Occipital lobe (tissue), 2 donors: Measurements from ENCODE around the gene TRIML1. TPM values are rescaled to one million over a fixed set of nuclear protein-coding genes. Genes with fewer than 3 reads are reported as not detected.
A peak's percentile ranks its signal among the peaks of the same experiment; 100 is the strongest.

Experiments
- DNase-seq: peaks from one replicate; lab custom pipeline; 2025; lab: John Stamatoyannopoulos, UW
- total RNA-seq: library from RNA; depleted of rRNA; stranded (reverse); fragments of >200 nt; gene quantifications from one replicate; pipeline ENCODE4 v1.2.3, GENCODE V29; 2014

Gene TRIML1, protein sequence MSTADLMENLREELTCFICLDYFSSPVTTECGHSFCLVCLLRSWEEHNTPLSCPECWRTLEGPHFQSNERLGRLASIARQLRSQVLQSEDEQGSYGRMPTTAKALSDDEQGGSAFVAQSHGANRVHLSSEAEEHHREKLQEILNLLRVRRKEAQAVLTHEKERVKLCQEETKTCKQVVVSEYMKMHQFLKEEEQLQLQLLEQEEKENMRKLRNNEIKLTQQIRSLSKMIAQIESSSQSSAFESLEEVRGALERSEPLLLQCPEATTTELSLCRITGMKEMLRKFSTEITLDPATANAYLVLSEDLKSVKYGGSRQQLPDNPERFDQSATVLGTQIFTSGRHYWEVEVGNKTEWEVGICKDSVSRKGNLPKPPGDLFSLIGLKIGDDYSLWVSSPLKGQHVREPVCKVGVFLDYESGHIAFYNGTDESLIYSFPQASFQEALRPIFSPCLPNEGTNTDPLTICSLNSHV
- not detected for total RNA-seq

DNA sequence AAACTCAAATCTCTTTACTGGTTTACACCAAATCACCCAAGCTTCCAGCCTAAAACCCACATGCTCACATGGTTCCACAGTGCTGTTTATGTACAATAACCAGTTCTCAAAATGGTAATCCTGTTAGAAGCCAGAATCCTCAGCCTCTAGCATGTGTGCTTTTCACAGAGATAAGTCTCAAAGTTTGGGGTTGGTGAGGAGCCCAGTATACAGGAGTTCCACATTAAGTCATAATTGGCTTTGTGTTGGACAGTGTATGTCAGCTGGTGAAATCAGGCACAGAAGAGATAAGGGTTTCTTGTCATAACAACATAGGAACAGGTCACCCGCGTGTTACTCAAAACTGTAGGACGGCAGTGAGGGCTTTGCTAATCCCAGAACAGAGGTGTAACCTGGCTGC lies at the start of gene TRIML1:
Gene TRIML1 (plus strand): TSS at position 301 of the 400 bp plus-strand sequence. CDS start 118 bp downstream, outside the sequence.
- no peak for DNase-seq

GRCh38 chr4:188092824-188093223 lies 46.4 kb upstream of the TRIML1 start:
- DNase-seq = no peak

- DNase-seq = no peak
Measured at GRCh38 chr4:188106454-188106853, 32.8 kb upstream of the TRIML1 start.

- DNase-seq = no peak
Measured at GRCh38 chr4:188107931-188108843, 31.1 kb upstream of the TRIML1 start.

DNA sequence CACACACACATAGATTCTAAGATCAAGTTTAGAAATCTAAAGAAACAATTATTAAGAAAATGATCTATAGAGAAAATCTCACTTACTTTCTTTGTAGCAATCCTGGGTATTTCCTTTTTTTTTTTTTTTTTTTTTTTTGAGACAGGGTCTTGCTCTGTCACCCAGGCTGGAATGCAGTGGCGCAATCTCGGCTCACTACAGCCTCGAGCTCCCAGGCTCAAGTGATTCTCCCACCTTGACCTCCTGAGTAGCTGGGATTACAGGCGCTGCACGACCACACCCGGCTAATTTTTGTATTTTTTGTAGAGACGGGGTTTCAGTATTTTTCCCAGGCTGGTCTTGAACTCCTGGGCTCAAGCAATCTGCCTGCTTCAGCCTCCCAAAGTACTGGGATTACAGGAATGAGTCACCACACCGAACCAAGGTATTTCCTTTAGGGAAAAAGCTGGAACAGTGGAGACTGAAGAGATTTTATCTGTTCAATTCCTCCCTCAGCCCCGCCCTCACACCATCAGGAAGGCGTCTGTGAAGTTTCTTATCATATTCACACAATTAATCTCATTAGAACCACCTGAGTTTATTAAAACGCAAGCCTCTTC lies 30.0 kb upstream of the TRIML1 start, which contains the start of gene TRIML2:
Gene TRIML2 (minus strand): TSS at position 447 of the 599 bp plus-strand sequence. CDS start 4,235 bp downstream, outside the sequence.
- DNase-seq = no peak

DNA sequence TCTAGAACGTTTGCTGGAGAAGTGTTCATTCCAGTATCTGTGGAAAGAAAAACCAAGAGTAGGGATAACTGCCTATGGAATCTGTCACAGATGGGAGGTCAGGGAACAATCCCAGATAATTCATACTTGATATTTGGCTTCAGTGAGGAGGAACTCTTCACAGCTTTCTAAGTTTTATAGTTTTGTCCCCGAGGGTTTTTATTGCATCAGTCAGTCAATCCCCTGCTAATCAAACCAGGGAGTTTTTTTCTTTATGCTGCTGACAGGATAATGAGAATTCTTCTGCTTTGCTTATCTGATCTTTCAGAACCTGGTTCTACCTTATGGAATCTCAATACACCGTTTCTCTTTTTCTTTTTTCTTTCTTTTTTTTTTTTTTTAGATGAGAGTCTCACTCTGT lies 29.2 kb upstream of the TRIML1 start:
- DNase-seq = no peak

DNA sequence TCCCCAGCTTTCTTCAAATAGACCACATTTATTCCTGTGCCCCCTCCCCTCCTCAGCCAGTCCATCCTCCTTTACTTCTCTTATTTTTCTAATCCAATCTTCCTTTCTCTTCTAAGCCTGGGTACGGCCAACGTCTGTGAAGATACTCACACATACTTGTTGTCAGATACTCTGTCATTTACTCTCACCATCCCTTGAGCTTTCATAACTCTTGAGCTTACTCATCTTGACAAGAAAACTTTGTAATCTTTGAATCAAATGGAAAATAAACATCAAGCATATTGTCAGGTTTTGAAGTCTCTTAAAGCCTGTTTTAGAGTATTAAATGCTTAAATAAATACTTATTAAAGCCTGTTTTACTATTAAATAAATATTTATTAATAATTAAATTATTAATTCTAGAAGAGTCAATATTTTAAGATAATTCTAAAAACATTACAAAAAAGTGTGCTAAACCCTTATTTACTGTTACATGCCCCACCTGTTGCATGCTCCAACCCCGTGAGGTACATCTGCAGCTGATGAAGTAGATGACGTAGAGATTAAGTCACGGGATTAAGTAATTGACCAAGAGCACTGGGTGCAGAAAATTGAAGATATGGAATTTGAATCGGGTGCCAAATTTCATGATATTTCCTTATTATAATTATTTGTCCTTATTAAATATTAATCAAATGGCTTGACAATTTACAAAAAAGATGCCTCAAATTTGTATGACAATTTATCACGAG lies 28.3 kb upstream of the TRIML1 start:
- DNase-seq = no peak

- DNase-seq = no peak
Measured at GRCh38 chr4:188111955-188112354, 27.3 kb upstream of the TRIML1 start.

DNA sequence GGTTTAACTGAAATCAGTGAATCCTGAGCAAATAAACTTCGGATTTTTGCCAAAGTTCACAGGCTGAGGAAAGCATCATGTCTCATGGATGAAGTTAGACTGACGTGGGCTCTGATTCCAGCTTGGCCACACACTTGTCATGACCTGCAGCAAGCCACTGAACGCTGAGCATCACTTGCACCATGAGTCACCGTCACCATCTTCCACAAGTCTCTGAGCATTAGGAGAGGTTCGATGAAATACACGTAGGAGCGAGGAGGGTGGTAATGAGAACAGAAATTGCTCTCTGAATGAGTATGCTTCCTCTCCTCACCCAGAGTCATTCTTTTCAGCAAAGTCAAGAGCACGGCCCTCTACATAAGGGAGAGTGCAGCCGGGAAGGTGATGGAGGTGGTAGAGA lies 26.1 kb upstream of the TRIML1 start:
- DNase-seq = no peak

- no peak for DNase-seq
Measured at GRCh38 chr4:188117631-188118324, 21.5 kb upstream of the TRIML1 start.

DNA sequence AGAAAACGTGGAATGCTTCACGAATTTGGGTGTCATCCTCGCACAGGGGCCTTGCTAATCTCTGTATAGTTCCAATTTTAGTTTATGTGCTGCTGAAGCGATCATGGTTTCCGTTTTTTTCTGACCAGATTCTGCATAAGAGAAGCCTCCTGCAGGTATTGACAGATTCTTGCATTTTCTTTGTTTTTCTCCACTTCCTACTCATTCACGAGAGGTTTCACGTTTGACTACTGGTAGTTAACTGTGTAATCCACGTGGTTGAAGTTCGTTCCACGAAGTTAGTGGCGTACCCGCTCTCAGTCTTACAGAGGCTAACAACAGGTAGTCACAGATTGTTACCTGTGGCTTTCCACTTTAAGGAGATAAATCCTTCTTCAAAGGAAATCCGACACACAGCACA lies 17.7 kb upstream of the TRIML1 start:
- no peak for DNase-seq

DNA sequence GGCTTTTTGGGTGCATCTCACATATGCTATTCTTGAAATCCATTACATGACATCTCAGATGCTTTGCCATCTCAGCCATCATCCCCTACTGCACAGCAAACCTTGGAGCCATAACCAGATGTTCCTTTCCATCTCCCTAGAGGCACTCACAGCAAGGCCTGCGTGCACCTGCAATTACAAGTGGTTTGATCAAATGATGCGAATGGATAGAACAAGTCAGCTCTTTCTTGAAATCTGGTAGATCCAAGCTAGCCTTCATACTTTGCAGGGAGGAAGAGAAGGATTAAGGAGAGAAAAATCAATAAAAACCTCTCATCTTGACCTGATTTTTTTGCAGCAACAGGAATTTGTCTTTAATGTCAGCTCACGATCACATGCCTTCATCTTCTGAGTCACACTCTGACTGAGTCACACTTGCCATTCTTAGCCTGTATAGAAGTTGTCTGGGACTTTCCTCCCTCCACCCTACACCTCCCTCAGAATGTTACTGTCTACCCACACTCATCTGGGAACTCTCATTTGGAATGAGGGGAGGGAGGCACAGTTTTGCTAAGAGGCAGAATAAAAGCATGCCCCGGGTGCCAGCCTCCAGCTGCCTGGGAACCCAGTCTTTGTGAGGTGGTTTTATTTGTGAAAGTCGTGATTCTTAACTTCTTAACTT lies 11.9 kb upstream of the TRIML1 start:
- peak; percentile 30 for DNase-seq

DNA sequence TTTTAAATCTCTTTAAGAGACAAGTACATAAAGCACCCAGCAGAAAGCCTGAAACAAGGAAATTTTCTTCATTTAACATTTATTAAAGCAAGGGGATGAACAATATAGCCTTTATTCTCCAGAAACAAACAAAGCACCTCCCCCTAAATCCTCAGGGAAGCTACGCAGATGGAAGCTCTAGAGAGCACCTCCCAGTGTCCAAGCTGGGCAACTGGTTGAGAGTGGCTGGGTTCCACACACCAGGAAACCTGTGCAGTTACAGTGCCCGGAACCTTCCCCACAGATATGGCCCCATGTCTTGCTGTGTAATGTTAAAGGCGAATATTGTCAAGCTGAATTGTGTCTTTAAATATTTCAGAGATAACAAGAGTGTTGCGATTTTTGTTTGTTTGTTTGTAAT lies 8.9 kb upstream of the TRIML1 start:
- no peak for DNase-seq

DNA sequence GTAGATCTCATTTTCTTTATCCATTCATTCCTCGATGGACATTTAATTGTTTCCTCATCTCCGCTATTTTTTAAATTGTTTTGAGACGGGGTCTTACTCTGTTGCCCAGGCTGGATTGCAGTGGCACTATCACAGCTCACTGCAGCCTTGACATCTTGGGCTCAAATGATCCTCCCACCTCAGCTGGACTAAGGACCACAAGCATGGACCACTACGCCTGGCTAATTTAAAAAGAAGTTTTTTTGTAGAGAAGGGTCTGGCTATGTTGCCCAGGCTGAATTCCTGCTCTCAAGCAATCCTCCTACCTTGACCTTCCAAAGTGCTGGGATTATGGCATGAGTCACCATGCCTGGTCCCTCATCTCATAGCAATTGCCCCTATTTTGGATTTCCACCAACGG lies 7.0 kb upstream of the TRIML1 start:
- DNase-seq = no peak

GRCh38 chr4:188138227-188138626 lies 1.0 kb upstream of the TRIML1 start:
- no peak for DNase-seq

DNA sequence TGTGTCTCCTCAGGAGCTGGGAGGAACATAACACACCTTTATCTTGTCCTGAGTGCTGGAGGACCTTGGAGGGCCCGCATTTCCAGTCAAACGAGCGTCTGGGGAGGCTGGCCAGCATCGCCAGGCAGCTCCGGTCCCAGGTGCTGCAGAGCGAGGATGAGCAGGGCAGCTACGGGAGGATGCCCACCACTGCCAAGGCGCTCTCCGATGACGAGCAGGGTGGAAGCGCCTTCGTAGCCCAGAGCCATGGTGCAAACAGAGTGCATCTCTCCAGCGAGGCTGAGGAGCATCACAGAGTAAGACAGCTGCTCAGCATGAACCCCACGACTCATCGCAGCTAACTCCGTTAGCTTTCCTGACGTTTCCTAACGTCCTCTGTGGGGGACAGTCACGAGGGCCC lies 430 bp downstream of the TRIML1 start:
- DNase-seq = no peak

GRCh38 chr4:188143731-188144130 lies 4.5 kb downstream of the TRIML1 start:
- DNase-seq = no peak

DNA sequence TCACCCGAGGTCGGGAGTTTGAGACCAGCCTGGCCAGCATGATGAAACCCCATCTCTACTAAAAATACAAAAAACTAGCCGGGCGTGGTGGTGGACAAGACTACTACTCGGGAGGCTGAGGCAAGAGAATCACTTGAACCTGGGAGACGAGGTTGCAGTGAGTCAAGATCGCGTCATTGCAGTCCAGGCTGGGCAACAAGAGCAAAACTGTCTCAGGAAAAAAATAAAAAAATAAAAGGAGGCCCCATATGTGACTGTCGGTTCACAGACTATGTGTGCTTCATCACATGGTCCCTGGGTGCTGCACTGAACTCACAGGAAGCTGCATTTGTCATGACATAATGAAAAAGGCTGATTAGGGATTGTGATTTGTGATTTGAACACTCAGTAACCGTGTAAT lies 6.4 kb downstream of the TRIML1 start:
- no peak for DNase-seq

DNA sequence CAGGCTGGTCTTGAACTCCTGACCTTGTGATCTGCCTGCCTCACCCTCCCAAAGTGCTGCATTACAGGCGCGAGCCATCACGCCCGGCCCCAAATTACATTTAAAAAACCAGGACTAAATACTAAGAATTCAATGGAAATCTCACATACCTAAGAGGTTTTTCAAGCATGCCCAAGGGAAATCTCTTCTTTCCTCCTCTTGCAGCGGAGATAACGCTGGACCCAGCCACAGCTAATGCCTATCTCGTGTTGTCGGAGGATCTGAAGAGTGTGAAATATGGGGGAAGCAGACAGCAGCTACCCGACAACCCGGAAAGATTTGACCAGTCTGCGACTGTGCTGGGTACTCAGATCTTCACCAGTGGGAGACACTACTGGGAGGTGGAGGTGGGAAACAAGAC lies 7.4 kb downstream of the TRIML1 start:
- DNase-seq = no peak

- no peak for DNase-seq
Measured at GRCh38 chr4:188147176-188147575, 7.9 kb downstream of the TRIML1 start.
